Measurements from ENCODE around the gene ARL13B.
"Not testable (repeated sequence)": the region's sequence is repeated elsewhere in the genome, so short reads cannot be mapped to it uniquely, and the experiment has no call there.

The ARL13B gene

GRCh38 chr3:93979850-93980676 is at the start of gene ARL13B:
Gene ARL13B (plus strand): TSS chr3:93980155. CDS start chr3:93980424, 269 bp downstream.
- peak; percentile 98 for DNase-seq

- DNase-seq: no peak
Measured at GRCh38 chr3:93931597-93932229, 48.2 kb upstream of the ARL13B start.

GRCh38 chr3:93934366-93935046 is 45.4 kb upstream of the ARL13B start:
- no peak for DNase-seq

- DNase-seq: no peak
Measured at GRCh38 chr3:93936549-93936948, 43.4 kb upstream of the ARL13B start.

GRCh38 chr3:93937485-93937884 is 42.5 kb upstream of the ARL13B start:
- DNase-seq: not testable (repeated sequence)

GRCh38 chr3:93949958-93950357 is 30.0 kb upstream of the ARL13B start:
- DNase-seq: not testable (repeated sequence)

GRCh38 chr3:93961026-93961425 is 18.9 kb upstream of the ARL13B start:
- no peak for DNase-seq

GRCh38 chr3:93961489-93961888 is 18.5 kb upstream of the ARL13B start:
- no peak for DNase-seq

GRCh38 chr3:93962798-93963197 is 17.2 kb upstream of the ARL13B start:
- no peak for DNase-seq

GRCh38 chr3:93965106-93965505 is 14.8 kb upstream of the ARL13B start:
- DNase-seq: not testable (repeated sequence)

GRCh38 chr3:93969443-93969842 is 10.5 kb upstream of the ARL13B start:
- DNase-seq: no peak

GRCh38 chr3:93969997-93970396 is 10.0 kb upstream of the ARL13B start:
- DNase-seq: no peak

GRCh38 chr3:93973131-93974126 is 6.5 kb upstream of the ARL13B start, which contains the start of gene PROS1:
Gene PROS1 (minus strand): TSS chr3:93973896. CDS start chr3:93973749, 147 bp downstream.
- DNase-seq: peak; percentile 90

GRCh38 chr3:93981649-93982048 is 1.7 kb downstream of the ARL13B start:
- DNase-seq: no peak

- DNase-seq: no peak
Measured at GRCh38 chr3:93983408-93983807, 3.5 kb downstream of the ARL13B start.

GRCh38 chr3:93984618-93985017 is 4.7 kb downstream of the ARL13B start:
- DNase-seq: no peak

- DNase-seq: no peak
Measured at GRCh38 chr3:93988283-93988682, 8.3 kb downstream of the ARL13B start.

- DNase-seq: no peak
Measured at GRCh38 chr3:93988764-93989163, 8.8 kb downstream of the ARL13B start.

GRCh38 chr3:93989241-93989640 is 9.3 kb downstream of the ARL13B start:
- DNase-seq: no peak

- no peak for DNase-seq
Measured at GRCh38 chr3:93991631-93992030, 11.7 kb downstream of the ARL13B start.

- no peak for DNase-seq
Measured at GRCh38 chr3:93992207-93992606, 12.3 kb downstream of the ARL13B start.

GRCh38 chr3:93994056-93994455 is 14.1 kb downstream of the ARL13B start:
- no peak for DNase-seq
